Gastrocnemius medialis (tissue), 4 donors: ENCODE results near the gene STAG1.

ENCODE experiments used
- CTCF ChIP-seq, 5 experiments: fragments of 450-650 bp in 3 of 5; fragments of 200-600 bp in 2 of 5; sonication (generic) in 2 of 5; IDR thresholded peaks in 4 of 5; conservative IDR thresholded peaks in 1 of 5; 1 replicate in 4 of 5; 2 replicates in 1 of 5; pipeline ENCODE4 v1.5.1; 2016 to 2019; ENCODE audit warnings: antibody characterized with exemption in 5 of 5, mild to moderate bottlenecking in 3 of 5, moderate library complexity in 3 of 5
- POLR2A ChIP-seq, 2 donors: fragments of 450-650 bp; IDR thresholded peaks; one replicate each; pipeline ENCODE4 v1.6.1; 2017; ENCODE audit warnings: antibody characterized with exemption in 2 of 2, mild to moderate bottlenecking in 2 of 2, moderate library complexity in 2 of 2

- TF ChIP-seq CTCF (IDR thresholded peaks at IDR 0.05 in 4 of 5, conservative IDR thresholded peaks at IDR 0.05 in 1 of 5) (no peak), POLR2A (IDR thresholded peaks at IDR 0.05) (no peak)
Observed at GRCh38 chr3:136353461-136353860, 398.7 kb downstream of the STAG1 start.
